K562 (cell line): Measurements from ENCODE around the gene SIGLEC11. TPM values are rescaled to one million over a fixed set of nuclear protein-coding genes. Genes with fewer than 3 reads are reported as not detected.

ENCODE experiments used
- ATAC-seq: fragments of 200-7000 bp; cut with Tn5 transposase; 3 replicates; pipeline ENCODE4 v1.9.1; 2020; ENCODE audit warnings: moderate library complexity
- BruUV-seq: library from RNA; stranded (reverse); fragments of 400-500 nt; replicated peaks from 2 replicates; lab custom pipeline; 2021; lab: Mats Ljungman, UMichigan
- CTCF ChIA-PET: fragments of 300-600 bp; formaldehyde crosslinking; extraction: SDS; loops from one replicate; lab custom pipeline; 2021; ENCODE audit warnings: low intra/inter-chr PET ratio; lab: Yijun Ruan, JAX
- POLR2A ChIA-PET: fragments of 300-600, 350-650 bp; sonication (Branson Sonifier 250); formaldehyde crosslinking; extraction: SDS; loops from one replicate; lab custom pipeline; 2021; ENCODE audit warnings: antibody characterized with exemption, inconsistent platforms; lab: Yijun Ruan, JAX
- DNase-seq, 4 experiments: peaks; one replicate each; pipeline versions ENCODE4 v3.0.0 to v3.0.0-alpha.2; 2011 to 2018; ENCODE audit warnings: low spot score in 3 of 4, mixed read lengths in 3 of 4; ENCODE audit errors: extremely low read depth in 1 of 4
- FAIRE-seq: peaks from 2 replicates; lab custom pipeline; 2011; peaks lifted over from hg19 to GRCh38; lab: Jason Lieb, UNC
- H2AFZ ChIP-seq: 2 replicates; pipeline ENCODE4 v1.6.0; 2011; ENCODE audit warnings: low read depth, low read length, control low read depth, inconsistent platforms
- H3K27ac ChIP-seq: fragments of 200-600 bp; 3 replicates; pipeline ENCODE4 v1.8.0; 2011; ENCODE audit warnings: low read depth, mild to moderate bottlenecking, control low read depth, inconsistent platforms, low read length, moderate library complexity, mixed read lengths; ENCODE audit errors: extremely low read depth
- H3K27me3 ChIP-seq, 2 experiments: fragments of 300-600 bp in 1 of 2; 2 replicates in 1 of 2; 3 replicates in 1 of 2; pipeline versions ENCODE4 v1.6.0 to v1.8.0; 2011; ENCODE audit warnings: inconsistent platforms in 2 of 2, low read length in 2 of 2, mild to moderate bottlenecking in 1 of 2, mixed read lengths in 1 of 2, moderate library complexity in 1 of 2; ENCODE audit not compliant: control insufficient read depth in 2 of 2, insufficient read depth in 2 of 2
- H3K36me3 ChIP-seq: fragments of 300-600 bp; 3 replicates; pipeline ENCODE4 v1.8.0; 2011; ENCODE audit warnings: mild to moderate bottlenecking, low read length, inconsistent platforms; ENCODE audit not compliant: control insufficient read depth, insufficient read depth
- H3K4me1 ChIP-seq, 2 experiments: fragments of 200-600 bp in 1 of 2; replicated peaks in 1 of 2; 2 replicates in 1 of 2; 3 replicates in 1 of 2; pipeline versions ENCODE4 v1.5.1 to v1.8.0; 2011; ENCODE audit warnings: inconsistent platforms in 2 of 2, low read length in 2 of 2, mild to moderate bottlenecking in 1 of 2, mixed read lengths in 1 of 2, moderate library complexity in 1 of 2; ENCODE audit not compliant: control insufficient read depth in 2 of 2, insufficient read depth in 2 of 2
- H3K4me2 ChIP-seq: 2 replicates; pipeline ENCODE4 v1.6.1; 2011; ENCODE audit warnings: low read length, control low read depth, inconsistent platforms, mixed read lengths; ENCODE audit not compliant: insufficient read depth
- H3K4me3 ChIP-seq: fragments of 200-600 bp; sonication (generic), shearing (Covaris generic); 2 replicates; pipeline ENCODE4 v1.5.1; 2016; ENCODE audit warnings: control low read depth, inconsistent platforms
- H3K79me2 ChIP-seq: fragments of 200-600 bp; 3 replicates; pipeline ENCODE4 v1.8.0; 2011; ENCODE audit warnings: low read length, inconsistent platforms; ENCODE audit not compliant: control insufficient read depth, insufficient read depth
- H3K9ac ChIP-seq, 2 experiments: 2 replicates each; pipeline versions ENCODE4 v1.6.0 to v1.6.1; 2011; ENCODE audit warnings: low read depth in 2 of 2, low read length in 2 of 2, control low read depth in 1 of 2, inconsistent platforms in 1 of 2, mild to moderate bottlenecking in 1 of 2, mixed read lengths in 1 of 2; ENCODE audit not compliant: insufficient read depth in 1 of 2
- H3K9me1 ChIP-seq: one replicate; pipeline ENCODE4 v1.6.0; 2011; ENCODE audit warnings: inconsistent platforms, mild to moderate bottlenecking, low read length, moderate library complexity; ENCODE audit not compliant: control insufficient read depth, insufficient read depth
- H3K9me3 ChIP-seq: replicated peaks from 2 replicates; pipeline ENCODE4 v1.5.1; 2011; ENCODE audit warnings: low read depth, low read length, inconsistent platforms; ENCODE audit not compliant: control insufficient read depth, insufficient read depth
- H4K20me1 ChIP-seq: replicated peaks from 2 replicates; pipeline ENCODE4 v1.6.1; 2011; ENCODE audit warnings: low read length, inconsistent platforms, mixed read lengths; ENCODE audit not compliant: control insufficient read depth, insufficient read depth
- DLX4 ChIP-seq: fragments of 250-450 bp; sonication (Bioruptor Pico); IDR thresholded peaks from 2 replicates; pipeline ENCODE4 v1.6.1; 2021; ENCODE audit warnings: mild to moderate bottlenecking
- FOXP4 ChIP-seq: sonication (generic); formaldehyde crosslinking; IDR thresholded peaks from 2 replicates; pipeline ENCODE4 v1.8.0; 2022; ENCODE audit warnings: mild to moderate bottlenecking, missing genetic modification reagents, borderline replicate concordance
- HINFP ChIP-seq: fragments of 450-650 bp; conservative IDR thresholded peaks from 2 replicates; pipeline ENCODE4 v1.6.1; 2016; ENCODE audit warnings: missing genetic modification characterization, low read depth, mild to moderate bottlenecking, control low read depth, missing compliant biosample characterization
- KDM4B ChIP-seq, 2 experiments: fragments of 450-650 bp in 1 of 2; sonication (generic) in 1 of 2; IDR thresholded peaks; 2 replicates each; pipeline ENCODE4 v1.6.1; 2016 to 2017; ENCODE audit warnings: borderline replicate concordance in 2 of 2, antibody characterized with exemption in 1 of 2, low read depth in 1 of 2, mild to moderate bottlenecking in 1 of 2
- NELFE ChIP-seq: IDR thresholded peaks from 2 replicates; pipeline ENCODE4 v1.6.1; 2011; ENCODE audit warnings: mild to moderate bottlenecking; ENCODE audit not compliant: insufficient read depth, insufficient read length
- PKNOX1 ChIP-seq: fragments of 450-650 bp; IDR thresholded peaks from 2 replicates; pipeline ENCODE4 v1.6.1; 2016
- POLR2A ChIP-seq: fragments of 450-650 bp; conservative IDR thresholded peaks from 2 replicates; pipeline ENCODE4 v1.6.1; 2016
- RNF2 ChIP-seq: sonication (generic); IDR thresholded peaks from 2 replicates; pipeline ENCODE4 v1.6.1; 2016
- SMAD2 ChIP-seq: fragments of 150-350 bp; IDR thresholded peaks from 2 replicates; pipeline ENCODE4 v1.6.1; 2014; ENCODE audit warnings: low read depth, mild to moderate bottlenecking, low read length
- ZBED1 ChIP-seq: IDR thresholded peaks from 2 replicates; pipeline ENCODE4 v1.6.1; 2014
- ZNF121 ChIP-seq: sonication (generic); formaldehyde crosslinking; conservative IDR thresholded peaks from 2 replicates; pipeline ENCODE4 v1.8.0; 2022; ENCODE audit warnings: missing genetic modification reagents
- ZNF184 ChIP-seq: sonication (generic); formaldehyde crosslinking; IDR thresholded peaks from 2 replicates; pipeline ENCODE4 v1.5.0; 2020; ENCODE audit warnings: missing genetic modification reagents
- ZNF217 ChIP-seq: sonication (generic); formaldehyde crosslinking; IDR thresholded peaks from 2 replicates; pipeline ENCODE4 v1.8.0; 2022; ENCODE audit warnings: mild to moderate bottlenecking, missing genetic modification reagents
- ZNF444 ChIP-seq: fragments of 250-450 bp; sonication (Bioruptor Pico); IDR thresholded peaks from 2 replicates; pipeline ENCODE4 v1.4.0; 2020; ENCODE audit warnings: mild to moderate bottlenecking, moderate library complexity
- ZNF79 ChIP-seq: fragments of 250-450 bp; sonication (Bioruptor Pico); IDR thresholded peaks from 2 replicates; pipeline ENCODE4 v1.4.0; 2020; ENCODE audit warnings: low read depth, mild to moderate bottlenecking, moderate library complexity
- WGBS: fragments of 100-300 bp; shearing (Covaris generic); methylation state at CpG from one replicate; pipeline ENCODE4 v1.1.6; 2016; ENCODE audit warnings: low coverage, mixed read lengths; ENCODE audit not compliant: insufficient coverage; ENCODE audit errors: missing lambda C conversion rate; 5-methylcytosine and 5-hydroxymethylcytosine counted together
- in situ Hi-C: fragments of 300-500 bp; cut with MboI; formaldehyde crosslinking; loops from 4 replicates; pipeline ENCODE4 v1.15.0; 2018; ENCODE audit warnings: inconsistent platforms, mixed read lengths
- intact Hi-C: fragments of 100-400 bp; cut with micrococcal nuclease; formaldehyde crosslinking; loops from 2 replicates; pipeline ENCODE4 v1.14.2; 2022
- polyA plus RNA-seq, 8 experiments: library from polyadenylated mRNA; depleted of rRNA in 4 of 8; stranded (reverse) in 5 of 8; unstranded in 3 of 8; fragments of >200 nt; fragmentation: Nextera tagmentation in 2 of 8; fragmentation: Illumina TruSeq in 1 of 8; extraction: Ambion mirVana in 2 of 8; extraction: Trizol in 1 of 8; gene quantifications; 2 replicates each; pipeline versions ENCODE4 v1.2.1 to v1.2.3, GENCODE V29; 2011 to 2014; ENCODE audit warnings: inconsistent platforms in 1 of 8, missing spikeins in 1 of 8
- total RNA-seq, 7 experiments: library from RNA; depleted of rRNA in 6 of 7; stranded (reverse); fragments of >200 nt in 6 of 7; fragmentation: Illumina TruSeq in 2 of 7; extraction: Trizol in 2 of 7; gene quantifications; 2 replicates each; pipeline versions ENCODE4 v1.2.1 to v1.2.3, GENCODE V29; 2011 to 2021; ENCODE audit warnings: low replicate concordance in 1 of 7

The SIGLEC11 gene
- total and polyA plus RNA-seq, 9 of the 15 experiments (the other 6 are each of a cell fraction or from before 2014, with no cell fraction given) = not detected

GRCh38 chr19:49977881-49978280 is 16.9 kb upstream of the SIGLEC11 start:
- peaks cover 5% of the 10 kb centered on the region for H3K9me1 ChIP-seq
- 69% methylated on average over 16 of the region's 18 CpGs for WGBS
- H3K9me3 ChIP-seq = no peaks in the 10 kb centered on the region
- H3K4me2 ChIP-seq = no peak overlapping the region
- peaks cover 13 to 26% of the 10 kb centered on the region in 2 experiments; a peak in 4 of 5 replicates for H3K4me1 ChIP-seq
- no peak for FAIRE-seq
- H4K20me1 ChIP-seq = no peaks in the 10 kb centered on the region
- no peak overlapping the region for H3K4me3 ChIP-seq
- intact Hi-C loops (no loop called here), in situ Hi-C loops (loop anchor here (5.0 kb wide), 1 partner anchor 41 kb away; no protein-coding TSS in a partner anchor)
- POLR2A ChIA-PET = interaction anchor here (0.6 to 1.4 kb wide), 4 partner anchors 10 to 35 kb away, joined by 3 read pairs; no protein-coding TSS in a partner anchor
- no peaks in the 10 kb centered on the region; a peak in 1 of 5 replicates for H3K27me3 ChIP-seq
- no peak overlapping the region for H2AFZ ChIP-seq
- peaks cover 2% of the 10 kb centered on the region; the same call in 1 of the 3 replicates for H3K36me3 ChIP-seq
- no peaks in the 10 kb centered on the region for H3K79me2 ChIP-seq
- no peak for ATAC-seq
- BruUV-seq = no TSS peak
- TF ChIP-seq ZBED1 = no peak
- no peak for TF ChIP-seq NELFE
- TF ChIP-seq POLR2A = no peak
- TF ChIP-seq ZNF184 (CRISPR knock-in tag) = no peak
- TF ChIP-seq FOXP4 (CRISPR knock-in tag) = no peak
- no peak for TF ChIP-seq ZNF121 (CRISPR knock-in tag)
- TF ChIP-seq ZNF217 (CRISPR knock-in tag) = no peak
- no peak for TF ChIP-seq DLX4 (CRISPR knock-in tag)
- TF ChIP-seq PKNOX1 = no peak
- no peak for TF ChIP-seq KDM4B (IDR thresholded peaks at IDR 0.05; ENCODE audit: borderline replicate concordance in 2 of 2, low read depth in 1 of 2)
- no peak for TF ChIP-seq ZNF444 (CRISPR knock-in tag)
- no peak for TF ChIP-seq RNF2
- no peak for TF ChIP-seq ZNF79 (CRISPR knock-in tag)
- no peak for TF ChIP-seq SMAD2
- no peak for TF ChIP-seq HINFP (tag)
- CTCF ChIA-PET = no interaction called here
- no peak overlapping the region for H3K27ac ChIP-seq
- no peak for DNase-seq
- H3K9ac ChIP-seq = peak overlapping the region in 1 of 2 experiments; percentile 45; a peak in 1 of 4 replicates
